Measurements from ENCODE around the gene CABP4.

- TF ChIP-seq, protein P1, sequence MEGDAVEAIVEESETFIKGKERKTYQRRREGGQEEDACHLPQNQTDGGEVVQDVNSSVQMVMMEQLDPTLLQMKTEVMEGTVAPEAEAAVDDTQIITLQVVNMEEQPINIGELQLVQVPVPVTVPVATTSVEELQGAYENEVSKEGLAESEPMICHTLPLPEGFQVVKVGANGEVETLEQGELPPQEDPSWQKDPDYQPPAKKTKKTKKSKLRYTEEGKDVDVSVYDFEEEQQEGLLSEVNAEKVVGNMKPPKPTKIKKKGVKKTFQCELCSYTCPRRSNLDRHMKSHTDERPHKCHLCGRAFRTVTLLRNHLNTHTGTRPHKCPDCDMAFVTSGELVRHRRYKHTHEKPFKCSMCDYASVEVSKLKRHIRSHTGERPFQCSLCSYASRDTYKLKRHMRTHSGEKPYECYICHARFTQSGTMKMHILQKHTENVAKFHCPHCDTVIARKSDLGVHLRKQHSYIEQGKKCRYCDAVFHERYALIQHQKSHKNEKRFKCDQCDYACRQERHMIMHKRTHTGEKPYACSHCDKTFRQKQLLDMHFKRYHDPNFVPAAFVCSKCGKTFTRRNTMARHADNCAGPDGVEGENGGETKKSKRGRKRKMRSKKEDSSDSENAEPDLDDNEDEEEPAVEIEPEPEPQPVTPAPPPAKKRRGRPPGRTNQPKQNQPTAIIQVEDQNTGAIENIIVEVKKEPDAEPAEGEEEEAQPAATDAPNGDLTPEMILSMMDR (IDR thresholded peaks at IDR 0.05), result no peak
- no peak for TF ChIP-seq ZFX (IDR thresholded peaks at IDR 0.05; ENCODE audit: borderline replicate concordance)
These were observed 39.5 kb upstream of the CABP4 start, which contains the start of gene CARNS1 for GRCh38 chr11:67415501-67416304.
